K562 (cell line): ENCODE results near the gene ZNF598. TPM values are rescaled to one million over a fixed set of nuclear protein-coding genes. Genes with fewer than 3 reads are reported as not detected.
A peak's percentile ranks its signal among the peaks of the same experiment; 100 is the strongest.

ENCODE experiments used
- ATF3 ChIP-seq, 2 experiments: fragments of 450-650 bp in 1 of 2; sonication (generic) in 1 of 2; formaldehyde crosslinking in 1 of 2; IDR thresholded peaks in 1 of 2; conservative IDR thresholded peaks in 1 of 2; 2 replicates each; pipeline versions ENCODE4 v1.6.1 to v1.8.1; 2016 to 2023; ENCODE audit warnings: mild to moderate bottlenecking in 2 of 2, moderate library complexity in 2 of 2, inconsistent platforms in 1 of 2, missing genetic modification reagents in 1 of 2
- CREB5 ChIP-seq: fragments of 250-450 bp; sonication (Bioruptor Pico); IDR thresholded peaks from 2 replicates; pipeline ENCODE4 v1.5.0; 2020; ENCODE audit warnings: mild to moderate bottlenecking
- DEAF1 ChIP-seq: fragments of 450-650 bp; formaldehyde crosslinking; IDR thresholded peaks from 2 replicates; pipeline ENCODE4 v1.4.0; 2020; ENCODE audit warnings: mild to moderate bottlenecking, moderate library complexity
- HDAC2 ChIP-seq: fragments of 450-650 bp; IDR thresholded peaks from 2 replicates; pipeline ENCODE4 v1.6.1; 2016; ENCODE audit warnings: mild to moderate bottlenecking
- HES1 ChIP-seq: fragments of 450-650 bp; IDR thresholded peaks from 2 replicates; pipeline ENCODE4 v1.6.1; 2016; ENCODE audit warnings: low read depth, mild to moderate bottlenecking, moderate library complexity
- MCM3 ChIP-seq: fragments of 450-650 bp; IDR thresholded peaks from 2 replicates; pipeline ENCODE4 v1.6.1; 2016
- MEIS2 ChIP-seq: fragments of 450-650 bp; IDR thresholded peaks from 2 replicates; pipeline ENCODE4 v1.6.1; 2014; ENCODE audit warnings: mild to moderate bottlenecking; ENCODE audit not compliant: partially characterized antibody
- MTA3 ChIP-seq: fragments of 450-650 bp; formaldehyde crosslinking; IDR thresholded peaks from 2 replicates; pipeline ENCODE4 v1.6.1; 2017; ENCODE audit warnings: mild to moderate bottlenecking, borderline replicate concordance
- MXI1 ChIP-seq: IDR thresholded peaks from 2 replicates; pipeline ENCODE4 v1.6.1; 2011; ENCODE audit warnings: low read depth, mild to moderate bottlenecking, improper control_type of control experiment, low read length
- PCBP2 ChIP-seq: fragments of 200-400 bp; formaldehyde crosslinking; IDR thresholded peaks from 2 replicates; pipeline ENCODE4 v1.6.1; 2018; ENCODE audit warnings: low read length, low read depth, mild to moderate bottlenecking, moderate library complexity; ENCODE audit not compliant: poor library complexity, severe bottlenecking
- YY1 ChIP-seq, 3 experiments: IDR thresholded peaks; 2 replicates each; pipeline ENCODE4 v1.6.1; 2011; ENCODE audit warnings: low read length in 2 of 3, mild to moderate bottlenecking in 2 of 3, moderate library complexity in 2 of 3, borderline replicate concordance in 1 of 3, control low read depth in 1 of 3, low read depth in 1 of 3; ENCODE audit not compliant: insufficient read depth in 3 of 3, insufficient replicate concordance in 2 of 3, control insufficient read depth in 1 of 3, insufficient read length in 1 of 3; ENCODE audit errors: extremely low read depth in 1 of 3
- ZFP91 ChIP-seq: sonication (generic); formaldehyde crosslinking; IDR thresholded peaks from 2 replicates; pipeline ENCODE4 v1.8.0; 2022; ENCODE audit warnings: mild to moderate bottlenecking, missing genetic modification reagents
- ZNF280B ChIP-seq: fragments of 250-450 bp; sonication (Bioruptor Pico); IDR thresholded peaks from 2 replicates; pipeline ENCODE4 v1.5.1; 2021; ENCODE audit warnings: mild to moderate bottlenecking
- ZNF311 ChIP-seq: fragments of 250-450 bp; sonication (Bioruptor Pico); IDR thresholded peaks from 2 replicates; pipeline ENCODE4 v1.4.0; 2020; ENCODE audit warnings: mild to moderate bottlenecking, moderate library complexity
- polyA plus RNA-seq, 8 experiments: library from polyadenylated mRNA; depleted of rRNA in 4 of 8; stranded (reverse) in 5 of 8; unstranded in 3 of 8; fragments of >200 nt; fragmentation: Nextera tagmentation in 2 of 8; fragmentation: Illumina TruSeq in 1 of 8; extraction: Ambion mirVana in 2 of 8; extraction: Trizol in 1 of 8; gene quantifications; 2 replicates each; pipeline versions ENCODE4 v1.2.1 to v1.2.3, GENCODE V29; 2011 to 2014; ENCODE audit warnings: inconsistent platforms in 1 of 8, missing spikeins in 1 of 8
- total RNA-seq, 7 experiments: library from RNA; depleted of rRNA in 6 of 7; stranded (reverse); fragments of >200 nt in 6 of 7; fragmentation: Illumina TruSeq in 2 of 7; extraction: Trizol in 2 of 7; gene quantifications; 2 replicates each; pipeline versions ENCODE4 v1.2.1 to v1.2.3, GENCODE V29; 2011 to 2021; ENCODE audit warnings: low replicate concordance in 1 of 7

ZNF598 gene
- total and polyA plus RNA-seq, 9 of the 15 experiments (the other 6 are each of a cell fraction or from before 2014, with no cell fraction given): 0.11 to 115 (median 29.6) TPM

- TF ChIP-seq MTA3: peak; percentile 73; the same call in 1 of the 2 replicates
- no peak for TF ChIP-seq ZNF311 (CRISPR knock-in tag)
- TF ChIP-seq MCM3: no peak
- peak; percentile 33; the same call in 1 of the 2 replicates for TF ChIP-seq HES1
- TF ChIP-seq MXI1: peak; percentile 80; the same call in 1 of the 2 replicates
- TF ChIP-seq HDAC2: peak; percentile 64
- peak; percentile 57; the same call in 1 of the 2 replicates for TF ChIP-seq ZFP91 (CRISPR knock-in tag)
- TF ChIP-seq MEIS2: no peak
- no peak for TF ChIP-seq ZNF280B (CRISPR knock-in tag)
- TF ChIP-seq PCBP2: no peak
- peak; percentile 90 to 99 (median 98) for TF ChIP-seq YY1 (IDR thresholded peaks at IDR 0.05; ENCODE audit: borderline replicate concordance in 1 of 3, control insufficient read depth in 1 of 3, extremely low read depth in 1 of 3, insufficient read depth in 3 of 3, insufficient read length in 1 of 3, insufficient replicate concordance in 2 of 3, low read depth in 1 of 3, low read length in 2 of 3)
- TF ChIP-seq ATF3 (IDR thresholded peaks at IDR 0.05): no peak
- no peak for TF ChIP-seq ATF3 (CRISPR knock-in tag; conservative IDR thresholded peaks at IDR 0.05)
- TF ChIP-seq DEAF1 (CRISPR knock-in tag): no peak
- TF ChIP-seq CREB5: no peak
These were observed 25.9 kb downstream of the ZNF598 start, which contains the start of gene GFER (continued) for GRCh38 chr16:1983544-1984346.
